NCI-H460 (cell line): ENCODE measurements around the gene CDK3. TPM values are rescaled to one million over a fixed set of nuclear protein-coding genes. Genes with fewer than 3 reads are reported as not detected.

Experiments used
- DNase-seq: peaks from one replicate; pipeline ENCODE4 v3.0.0-alpha.2; 2016; ENCODE audit warnings: low read depth; ENCODE audit errors: extremely low read depth
- total RNA-seq: library from RNA; depleted of rRNA; stranded (reverse); fragments of >200 nt; shearing (Covaris generic); gene quantifications from 2 replicates; pipeline ENCODE4 v1.2.3, GENCODE V29; 2014

Gene CDK3
- total RNA-seq, 1 experiment from 2014 or later, result 7.7 TPM

- DNase-seq, result no peak
Observed at GRCh38 chr17:76013377-76013932, 12.8 kb downstream of the CDK3 start.

- DNase-seq, result peak; percentile 62
Observed at GRCh38 chr17:76014100-76014924, 13.7 kb downstream of the CDK3 start.

GRCh38 chr17:76014925-76015261 lies 14.2 kb downstream of the CDK3 start:
- no peak for DNase-seq

- DNase-seq, result no peak
Observed at GRCh38 chr17:76017481-76018339, 17.1 kb downstream of the CDK3 start.

GRCh38 chr17:76018340-76018680 lies 17.7 kb downstream of the CDK3 start:
- no peak for DNase-seq

GRCh38 chr17:76018801-76019200 lies 18.1 kb downstream of the CDK3 start:
- no peak for DNase-seq

GRCh38 chr17:76019833-76020467 lies 19.3 kb downstream of the CDK3 start:
- no peak for DNase-seq

- no peak for DNase-seq
Observed at GRCh38 chr17:76022285-76022684, 21.6 kb downstream of the CDK3 start.

- no peak for DNase-seq
Observed at GRCh38 chr17:76022973-76023899, 22.6 kb downstream of the CDK3 start.

- no peak for DNase-seq
Observed at GRCh38 chr17:76023900-76024237, 23.2 kb downstream of the CDK3 start.

GRCh38 chr17:76024353-76024752 lies 23.7 kb downstream of the CDK3 start:
- DNase-seq, result no peak

GRCh38 chr17:76025294-76025693 lies 24.6 kb downstream of the CDK3 start:
- no peak for DNase-seq

- DNase-seq, result no peak
Observed at GRCh38 chr17:76026714-76027158, 26.1 kb downstream of the CDK3 start.

- peak; percentile 73 for DNase-seq
Observed at GRCh38 chr17:76027159-76027839, 26.6 kb downstream of the CDK3 start, which contains the start of gene EVPL. Gene EVPL, minus strand, starts transcription at chr17:76027306. Its CDS starts 108 bp downstream, at chr17:76027198.

GRCh38 chr17:76032073-76032779 lies 31.6 kb downstream of the CDK3 start:
- DNase-seq, result no peak

- no peak for DNase-seq
Observed at GRCh38 chr17:76032780-76033108, 32.1 kb downstream of the CDK3 start.

- DNase-seq, result no peak
Observed at GRCh38 chr17:76033139-76033538, 32.5 kb downstream of the CDK3 start.

GRCh38 chr17:76034428-76035350 lies 34.0 kb downstream of the CDK3 start:
- DNase-seq, result no peak
